Measurements from ENCODE around the gene DNAJC5G.

Gene DNAJC5G

DNA sequence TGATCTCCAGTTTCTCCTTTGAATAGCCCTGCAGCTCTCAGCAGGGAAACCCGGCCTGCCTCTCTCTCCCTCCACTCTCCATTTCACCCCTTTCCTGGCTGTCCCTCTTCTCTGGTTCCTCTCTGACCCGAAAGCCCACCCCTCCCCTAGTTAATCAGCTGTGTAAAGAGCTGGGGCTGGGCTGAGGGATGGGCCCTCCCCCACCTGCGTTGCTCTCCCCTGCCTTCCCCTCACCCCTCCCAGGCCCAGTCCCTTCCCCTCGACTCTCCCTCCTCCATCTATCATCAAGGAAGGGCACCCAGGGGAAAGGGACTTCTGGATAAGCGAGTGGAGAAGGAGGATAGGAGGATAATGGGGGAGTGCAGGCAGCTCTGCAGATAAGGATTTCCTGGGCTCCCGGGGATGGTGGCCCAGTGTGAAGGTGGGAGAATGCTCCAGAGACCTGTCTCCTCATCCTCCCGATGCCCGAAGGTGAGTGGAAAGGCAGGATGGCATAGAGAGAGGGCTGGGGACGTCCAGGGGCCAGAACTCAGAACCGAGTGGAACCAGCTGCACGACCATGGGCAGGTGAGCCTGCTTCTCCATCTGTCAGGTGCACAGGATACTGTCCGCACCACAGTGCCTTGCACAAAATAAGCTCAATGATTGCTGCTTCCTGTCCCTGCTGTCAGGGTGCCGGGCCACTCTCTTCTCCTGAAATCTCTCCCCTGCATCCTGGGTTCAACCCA is 24.4 kb upstream of the DNAJC5G start:
- no peak for DNase-seq (ENCODE audit: low read depth)
- TF ChIP-seq, protein P1, sequence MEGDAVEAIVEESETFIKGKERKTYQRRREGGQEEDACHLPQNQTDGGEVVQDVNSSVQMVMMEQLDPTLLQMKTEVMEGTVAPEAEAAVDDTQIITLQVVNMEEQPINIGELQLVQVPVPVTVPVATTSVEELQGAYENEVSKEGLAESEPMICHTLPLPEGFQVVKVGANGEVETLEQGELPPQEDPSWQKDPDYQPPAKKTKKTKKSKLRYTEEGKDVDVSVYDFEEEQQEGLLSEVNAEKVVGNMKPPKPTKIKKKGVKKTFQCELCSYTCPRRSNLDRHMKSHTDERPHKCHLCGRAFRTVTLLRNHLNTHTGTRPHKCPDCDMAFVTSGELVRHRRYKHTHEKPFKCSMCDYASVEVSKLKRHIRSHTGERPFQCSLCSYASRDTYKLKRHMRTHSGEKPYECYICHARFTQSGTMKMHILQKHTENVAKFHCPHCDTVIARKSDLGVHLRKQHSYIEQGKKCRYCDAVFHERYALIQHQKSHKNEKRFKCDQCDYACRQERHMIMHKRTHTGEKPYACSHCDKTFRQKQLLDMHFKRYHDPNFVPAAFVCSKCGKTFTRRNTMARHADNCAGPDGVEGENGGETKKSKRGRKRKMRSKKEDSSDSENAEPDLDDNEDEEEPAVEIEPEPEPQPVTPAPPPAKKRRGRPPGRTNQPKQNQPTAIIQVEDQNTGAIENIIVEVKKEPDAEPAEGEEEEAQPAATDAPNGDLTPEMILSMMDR (IDR thresholded peaks at IDR 0.05; ENCODE audit: insufficient read depth, low read depth, low read length, missing control alignments) = no peak
- H3K4me3 ChIP-seq (ENCODE audit: low read depth, low read length) = no peak overlapping the region

DNA sequence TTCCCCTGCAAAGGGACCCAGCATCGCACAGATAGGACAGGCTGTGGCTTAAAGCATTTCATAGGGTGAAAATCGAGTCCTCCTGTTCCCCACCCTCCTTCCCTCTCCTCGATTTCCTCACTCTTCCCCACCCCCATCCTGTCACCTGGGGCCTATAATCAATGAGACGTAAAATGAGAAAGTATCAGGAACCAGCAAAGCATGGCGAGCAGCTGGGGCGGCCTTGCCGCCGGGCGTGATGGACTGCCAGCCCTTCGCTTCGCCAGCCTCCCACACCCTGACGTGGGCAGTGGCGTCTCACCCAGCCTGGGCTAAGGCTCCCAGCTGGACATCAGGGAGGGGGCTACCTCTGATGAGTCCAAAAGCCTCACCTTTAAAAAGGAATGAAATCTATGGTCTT is 23.5 kb upstream of the DNAJC5G start:
- TF ChIP-seq, protein P1 (IDR thresholded peaks at IDR 0.05; ENCODE audit: insufficient read depth, low read depth, low read length, missing control alignments) = no peak
- no peak for DNase-seq (ENCODE audit: low read depth)
- no peak overlapping the region for H3K4me3 ChIP-seq (ENCODE audit: low read depth, low read length)

DNA sequence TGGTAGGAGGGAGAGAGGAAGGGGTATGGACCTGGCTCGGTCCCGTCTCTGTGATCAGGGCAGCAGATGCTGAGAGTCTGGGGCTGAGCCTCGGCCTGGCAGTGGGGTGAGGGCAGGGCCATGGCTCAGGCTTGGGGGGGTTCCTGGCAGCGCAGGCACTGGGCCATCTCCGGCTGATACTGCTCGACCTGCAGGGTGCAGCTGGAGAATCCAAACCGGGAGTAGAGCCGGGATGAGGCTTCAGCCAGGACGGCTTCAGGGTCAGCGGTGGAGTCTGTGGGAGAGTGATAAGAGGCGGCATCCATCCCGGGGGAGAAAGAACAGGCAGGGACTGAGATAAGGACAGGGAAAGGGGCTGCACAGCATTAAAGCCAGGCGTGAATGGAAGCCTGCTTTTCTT is 20.0 kb upstream of the DNAJC5G start:
- TF ChIP-seq, protein P1 (IDR thresholded peaks at IDR 0.05; ENCODE audit: insufficient read depth, low read depth, low read length, missing control alignments) = no peak
- DNase-seq (ENCODE audit: low read depth) = no peak
- no peak overlapping the region for H3K4me3 ChIP-seq (ENCODE audit: low read depth, low read length)

DNA sequence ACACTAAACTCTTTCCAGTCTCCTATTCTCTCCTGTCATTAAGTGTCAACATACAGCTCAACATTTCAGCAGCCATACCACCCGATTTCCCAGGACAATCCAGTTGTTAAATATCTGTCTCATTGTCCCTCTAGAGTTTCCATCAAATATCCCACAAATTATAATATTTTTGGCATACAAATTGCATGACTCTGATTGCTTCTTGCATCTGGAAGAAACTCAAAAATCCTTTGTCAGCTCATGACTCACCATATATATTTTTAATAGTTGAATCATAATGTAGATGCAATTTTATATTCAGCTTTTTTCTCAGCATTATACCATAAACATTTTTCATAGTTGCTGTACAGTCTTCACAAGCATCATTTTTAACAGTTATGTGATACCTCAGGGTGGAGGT is 19.6 kb upstream of the DNAJC5G start:
- TF ChIP-seq, protein P1 (IDR thresholded peaks at IDR 0.05; ENCODE audit: insufficient read depth, low read depth, low read length, missing control alignments) = no peak
- no peak for DNase-seq (ENCODE audit: low read depth)
- H3K4me3 ChIP-seq (ENCODE audit: low read depth, low read length) = no peak overlapping the region

DNA sequence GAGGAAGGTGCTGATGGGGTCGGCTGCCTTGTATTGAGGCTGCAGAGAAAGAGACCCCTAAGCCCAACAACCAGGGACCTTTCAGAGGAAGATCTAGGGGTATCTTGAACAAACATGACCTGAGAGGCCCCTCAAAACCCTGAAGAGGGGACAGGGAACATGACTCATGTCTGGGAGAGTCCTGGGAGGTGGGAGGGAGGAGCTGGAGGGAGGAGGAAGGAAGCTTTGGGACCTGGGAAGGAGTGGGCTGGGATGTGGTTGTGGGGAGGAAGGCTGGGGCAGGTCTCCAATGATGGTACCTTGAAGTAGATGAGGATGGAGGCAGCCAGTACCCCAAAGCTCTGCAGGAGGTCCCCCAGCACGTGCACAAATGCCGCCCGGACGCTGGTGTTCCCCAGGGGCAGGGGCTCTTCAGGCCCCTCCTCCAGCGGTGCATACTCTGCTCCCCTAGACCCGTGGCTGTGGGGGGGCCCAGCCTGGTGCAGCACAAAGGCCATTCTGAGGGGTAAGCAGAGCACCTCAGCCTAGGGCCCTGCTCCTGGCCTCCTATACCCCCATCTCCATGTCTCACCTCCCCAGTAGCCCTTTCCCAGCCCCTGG is 18.3 kb upstream of the DNAJC5G start:
- H3K4me3 ChIP-seq (ENCODE audit: low read depth, low read length) = no peak overlapping the region
- TF ChIP-seq, protein P1 (IDR thresholded peaks at IDR 0.05; ENCODE audit: insufficient read depth, low read depth, low read length, missing control alignments) = no peak
- DNase-seq (ENCODE audit: low read depth) = no peak

DNA sequence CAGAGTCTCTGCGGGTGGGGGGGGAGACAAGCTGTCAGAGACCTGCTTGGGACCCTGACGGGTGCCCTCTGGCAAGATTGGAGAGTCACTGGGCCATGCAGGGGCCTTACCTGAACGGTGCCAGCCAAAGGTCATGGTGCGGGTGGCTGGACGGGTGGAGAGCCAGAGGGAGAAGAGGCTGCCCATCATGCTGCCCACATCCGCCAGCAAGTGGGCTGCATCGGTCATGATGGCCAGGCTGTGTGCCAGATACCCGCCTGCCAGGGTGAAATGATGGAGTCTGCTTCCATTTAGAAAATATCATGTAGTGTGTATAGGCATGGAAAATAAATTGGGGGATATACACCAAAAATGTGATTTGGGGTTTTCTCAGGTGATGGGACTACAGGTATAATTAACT is 17.2 kb upstream of the DNAJC5G start:
- DNase-seq (ENCODE audit: low read depth) = no peak
- no peak overlapping the region for H3K4me3 ChIP-seq (ENCODE audit: low read depth, low read length)
- TF ChIP-seq, protein P1 (IDR thresholded peaks at IDR 0.05; ENCODE audit: insufficient read depth, low read depth, low read length, missing control alignments) = no peak

All from GM12865 (cell line).